GM12878 (cell line): Measurements from ENCODE around the gene HELZ. TPM values are rescaled to one million over a fixed set of nuclear protein-coding genes. Genes with fewer than 3 reads are reported as not detected.

ENCODE experiments used
- ESRRA ChIP-seq: IDR thresholded peaks from 2 replicates; pipeline ENCODE4 v1.6.1; 2012; ENCODE audit warnings: mild to moderate bottlenecking, low read length, improper control_type of control experiment
- HDAC2 ChIP-seq: fragments of 200-600 bp; sonication (generic); IDR thresholded peaks from 2 replicates; pipeline ENCODE4 v1.6.1; 2017
- PML ChIP-seq: IDR thresholded peaks from 2 replicates; pipeline ENCODE4 v1.6.1; 2012; ENCODE audit warnings: low read length, inconsistent platforms
- YY1 ChIP-seq: IDR thresholded peaks from 2 replicates; pipeline ENCODE4 v1.6.1; 2011; ENCODE audit warnings: low read depth, mild to moderate bottlenecking, low read length
- ZNF384 ChIP-seq: IDR thresholded peaks from 2 replicates; pipeline ENCODE4 v1.6.1; 2012; ENCODE audit warnings: low read depth, mild to moderate bottlenecking, low read length, improper control_type of control experiment, borderline replicate concordance
- polyA plus RNA-seq, 11 experiments: library from polyadenylated mRNA; depleted of rRNA in 4 of 11; unstranded in 6 of 11; stranded (reverse) in 5 of 11; fragments of >200 nt; fragmentation: Nextera tagmentation in 4 of 11; fragmentation: Illumina TruSeq in 1 of 11; extraction: Ambion mirVana in 4 of 11; extraction: Trizol in 1 of 11; gene quantifications; 1 replicate in 1 of 11; 2 replicates in 10 of 11; pipeline versions ENCODE4 v1.2.1 to v1.2.3, GENCODE V29; 2011 to 2016; ENCODE audit warnings: inconsistent platforms in 2 of 11, missing spikeins in 2 of 11, low read depth in 1 of 11
- total RNA-seq, 4 experiments: library from RNA; depleted of rRNA in 3 of 4; stranded (reverse); fragments of >200 nt in 3 of 4; fragmentation: Illumina TruSeq in 1 of 4; extraction: Trizol in 1 of 4; gene quantifications; 2 replicates each; pipeline versions ENCODE4 v1.2.1 to v1.2.3, GENCODE V29; 2013 to 2021
- TF ChIP-seq, protein P1 (sequence below): IDR thresholded peaks from 2 replicates; pipeline ENCODE4 v1.6.1; 2012; ENCODE audit warnings: low read depth, low read length, improper control_type of control experiment
- TF ChIP-seq, protein P2 (sequence below): fragments of 450-650 bp; IDR thresholded peaks from 2 replicates; pipeline ENCODE4 v1.6.1; 2017; ENCODE audit warnings: mild to moderate bottlenecking, low read depth, inconsistent platforms; ENCODE audit not compliant: poor library complexity, severe bottlenecking
- TF ChIP-seq, protein P3 (sequence below): fragments of 450-650 bp; IDR thresholded peaks from 2 replicates; pipeline ENCODE4 v1.6.1; 2016; ENCODE audit warnings: mild to moderate bottlenecking
- TF ChIP-seq, protein P4 (sequence below): IDR thresholded peaks from 2 replicates; pipeline ENCODE4 v1.6.1; 2012; ENCODE audit warnings: mild to moderate bottlenecking, low read depth, low read length

The HELZ gene
- total and polyA plus RNA-seq, 10 of the 15 experiments (the other 5 are each of a cell fraction or from before 2014, with no cell fraction given): 1.5 to 36.8 (median 19.1) TPM

DNA sequence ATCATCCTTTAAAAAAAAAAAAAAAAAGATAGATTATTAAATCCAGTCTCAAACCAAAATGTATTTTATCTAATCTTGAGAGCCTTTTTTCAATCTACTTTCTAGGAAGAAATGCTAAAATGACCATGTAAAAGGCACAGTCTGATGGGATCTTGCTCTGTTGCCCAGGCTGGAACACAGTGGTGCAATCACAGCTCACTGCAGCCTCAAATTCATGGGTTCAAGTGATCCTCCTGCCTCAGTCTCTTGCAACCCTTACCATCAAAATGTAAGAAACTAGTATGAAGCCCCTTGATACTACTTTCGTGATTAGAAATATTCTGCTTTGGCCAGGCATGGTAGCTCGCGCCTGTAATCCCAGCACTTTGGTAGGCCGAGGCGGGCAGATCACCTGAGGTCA is 70.8 kb downstream of the HELZ start (continued):
- no peak for TF ChIP-seq ZNF384
- TF ChIP-seq, protein P1, sequence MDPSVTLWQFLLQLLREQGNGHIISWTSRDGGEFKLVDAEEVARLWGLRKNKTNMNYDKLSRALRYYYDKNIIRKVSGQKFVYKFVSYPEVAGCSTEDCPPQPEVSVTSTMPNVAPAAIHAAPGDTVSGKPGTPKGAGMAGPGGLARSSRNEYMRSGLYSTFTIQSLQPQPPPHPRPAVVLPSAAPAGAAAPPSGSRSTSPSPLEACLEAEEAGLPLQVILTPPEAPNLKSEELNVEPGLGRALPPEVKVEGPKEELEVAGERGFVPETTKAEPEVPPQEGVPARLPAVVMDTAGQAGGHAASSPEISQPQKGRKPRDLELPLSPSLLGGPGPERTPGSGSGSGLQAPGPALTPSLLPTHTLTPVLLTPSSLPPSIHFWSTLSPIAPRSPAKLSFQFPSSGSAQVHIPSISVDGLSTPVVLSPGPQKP: no peak
- no peak for TF ChIP-seq HDAC2
- TF ChIP-seq, protein P2, sequence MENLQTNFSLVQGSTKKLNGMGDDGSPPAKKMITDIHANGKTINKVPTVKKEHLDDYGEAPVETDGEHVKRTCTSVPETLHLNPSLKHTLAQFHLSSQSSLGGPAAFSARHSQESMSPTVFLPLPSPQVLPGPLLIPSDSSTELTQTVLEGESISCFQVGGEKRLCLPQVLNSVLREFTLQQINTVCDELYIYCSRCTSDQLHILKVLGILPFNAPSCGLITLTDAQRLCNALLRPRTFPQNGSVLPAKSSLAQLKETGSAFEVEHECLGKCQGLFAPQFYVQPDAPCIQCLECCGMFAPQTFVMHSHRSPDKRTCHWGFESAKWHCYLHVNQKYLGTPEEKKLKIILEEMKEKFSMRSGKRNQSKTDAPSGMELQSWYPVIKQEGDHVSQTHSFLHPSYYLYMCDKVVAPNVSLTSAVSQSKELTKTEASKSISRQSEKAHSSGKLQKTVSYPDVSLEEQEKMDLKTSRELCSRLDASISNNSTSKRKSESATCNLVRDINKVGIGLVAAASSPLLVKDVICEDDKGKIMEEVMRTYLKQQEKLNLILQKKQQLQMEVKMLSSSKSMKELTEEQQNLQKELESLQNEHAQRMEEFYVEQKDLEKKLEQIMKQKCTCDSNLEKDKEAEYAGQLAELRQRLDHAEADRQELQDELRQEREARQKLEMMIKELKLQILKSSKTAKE: no peak
- TF ChIP-seq ESRRA: no peak
- TF ChIP-seq YY1: no peak
- TF ChIP-seq, protein P3, sequence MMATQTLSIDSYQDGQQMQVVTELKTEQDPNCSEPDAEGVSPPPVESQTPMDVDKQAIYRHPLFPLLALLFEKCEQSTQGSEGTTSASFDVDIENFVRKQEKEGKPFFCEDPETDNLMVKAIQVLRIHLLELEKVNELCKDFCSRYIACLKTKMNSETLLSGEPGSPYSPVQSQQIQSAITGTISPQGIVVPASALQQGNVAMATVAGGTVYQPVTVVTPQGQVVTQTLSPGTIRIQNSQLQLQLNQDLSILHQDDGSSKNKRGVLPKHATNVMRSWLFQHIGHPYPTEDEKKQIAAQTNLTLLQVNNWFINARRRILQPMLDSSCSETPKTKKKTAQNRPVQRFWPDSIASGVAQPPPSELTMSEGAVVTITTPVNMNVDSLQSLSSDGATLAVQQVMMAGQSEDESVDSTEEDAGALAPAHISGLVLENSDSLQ: no peak
- TF ChIP-seq, protein P4, sequence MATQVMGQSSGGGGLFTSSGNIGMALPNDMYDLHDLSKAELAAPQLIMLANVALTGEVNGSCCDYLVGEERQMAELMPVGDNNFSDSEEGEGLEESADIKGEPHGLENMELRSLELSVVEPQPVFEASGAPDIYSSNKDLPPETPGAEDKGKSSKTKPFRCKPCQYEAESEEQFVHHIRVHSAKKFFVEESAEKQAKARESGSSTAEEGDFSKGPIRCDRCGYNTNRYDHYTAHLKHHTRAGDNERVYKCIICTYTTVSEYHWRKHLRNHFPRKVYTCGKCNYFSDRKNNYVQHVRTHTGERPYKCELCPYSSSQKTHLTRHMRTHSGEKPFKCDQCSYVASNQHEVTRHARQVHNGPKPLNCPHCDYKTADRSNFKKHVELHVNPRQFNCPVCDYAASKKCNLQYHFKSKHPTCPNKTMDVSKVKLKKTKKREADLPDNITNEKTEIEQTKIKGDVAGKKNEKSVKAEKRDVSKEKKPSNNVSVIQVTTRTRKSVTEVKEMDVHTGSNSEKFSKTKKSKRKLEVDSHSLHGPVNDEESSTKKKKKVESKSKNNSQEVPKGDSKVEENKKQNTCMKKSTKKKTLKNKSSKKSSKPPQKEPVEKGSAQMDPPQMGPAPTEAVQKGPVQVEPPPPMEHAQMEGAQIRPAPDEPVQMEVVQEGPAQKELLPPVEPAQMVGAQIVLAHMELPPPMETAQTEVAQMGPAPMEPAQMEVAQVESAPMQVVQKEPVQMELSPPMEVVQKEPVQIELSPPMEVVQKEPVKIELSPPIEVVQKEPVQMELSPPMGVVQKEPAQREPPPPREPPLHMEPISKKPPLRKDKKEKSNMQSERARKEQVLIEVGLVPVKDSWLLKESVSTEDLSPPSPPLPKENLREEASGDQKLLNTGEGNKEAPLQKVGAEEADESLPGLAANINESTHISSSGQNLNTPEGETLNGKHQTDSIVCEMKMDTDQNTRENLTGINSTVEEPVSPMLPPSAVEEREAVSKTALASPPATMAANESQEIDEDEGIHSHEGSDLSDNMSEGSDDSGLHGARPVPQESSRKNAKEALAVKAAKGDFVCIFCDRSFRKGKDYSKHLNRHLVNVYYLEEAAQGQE: no peak
- TF ChIP-seq PML: no peak
- TF ChIP-seq, all 136 proteins: peak for 0
